Esophagus mucosa (tissue), 1 donor: ENCODE measurements around the gene FBXO33. TPM values are rescaled to one million over a fixed set of nuclear protein-coding genes. Genes with fewer than 3 reads are reported as not detected.
"Not testable (repeated sequence)": the region's sequence is repeated elsewhere in the genome, so short reads cannot be mapped to it uniquely, and the experiment has no call there.

Experiments
- ATAC-seq: fragments of 200-7000 bp; cut with Tn5 transposase; one replicate; pipeline ENCODE4 v1.9.1; 2020
- total RNA-seq: library from RNA; stranded (reverse); gene quantifications from one replicate; pipeline ENCODE4 v1.2.4, GENCODE V29; 2023
- donor health status: DM: yes; HTN: yes; CAD: no.

FBXO33 gene
- total RNA-seq, 1 donor from 2014 or later, result 4.1 TPM

- ATAC-seq, result no peak
Observed at GRCh38 chr14:39369029-39369428, 63.2 kb downstream of the FBXO33 start.

- peak; percentile 69 for ATAC-seq
Observed at GRCh38 chr14:39368261-39368959, 63.8 kb downstream of the FBXO33 start.

GRCh38 chr14:39367387-39367751, 64.9 kb downstream of the FBXO33 start:
- ATAC-seq, result peak; percentile 8

- ATAC-seq, result peak; percentile 42
Observed at GRCh38 chr14:39366460-39367386, 65.5 kb downstream of the FBXO33 start.

- ATAC-seq, result no peak
Observed at GRCh38 chr14:39365354-39365753, 66.9 kb downstream of the FBXO33 start.

- no peak for ATAC-seq
Observed at GRCh38 chr14:39364509-39364908, 67.7 kb downstream of the FBXO33 start.

- ATAC-seq, result not testable (repeated sequence)
Observed at GRCh38 chr14:39361556-39361955, 70.7 kb downstream of the FBXO33 start.

- ATAC-seq, result no peak
Observed at GRCh38 chr14:39360316-39360715, 71.9 kb downstream of the FBXO33 start.

- ATAC-seq, result not testable (repeated sequence)
Observed at GRCh38 chr14:39359069-39359468, 73.2 kb downstream of the FBXO33 start.

GRCh38 chr14:39351708-39352107, 80.5 kb downstream of the FBXO33 start:
- ATAC-seq, result peak; percentile 46

- ATAC-seq, result no peak
Observed at GRCh38 chr14:39350866-39351265, 81.4 kb downstream of the FBXO33 start.

Other genes starting within 250 kb of the FBXO33 start
- 45.1 TPM for gene MIA2, start 198.5 kb downstream of the FBXO33 start, total RNA-seq